ENCODE measurements around the gene TBX15.

DNA sequence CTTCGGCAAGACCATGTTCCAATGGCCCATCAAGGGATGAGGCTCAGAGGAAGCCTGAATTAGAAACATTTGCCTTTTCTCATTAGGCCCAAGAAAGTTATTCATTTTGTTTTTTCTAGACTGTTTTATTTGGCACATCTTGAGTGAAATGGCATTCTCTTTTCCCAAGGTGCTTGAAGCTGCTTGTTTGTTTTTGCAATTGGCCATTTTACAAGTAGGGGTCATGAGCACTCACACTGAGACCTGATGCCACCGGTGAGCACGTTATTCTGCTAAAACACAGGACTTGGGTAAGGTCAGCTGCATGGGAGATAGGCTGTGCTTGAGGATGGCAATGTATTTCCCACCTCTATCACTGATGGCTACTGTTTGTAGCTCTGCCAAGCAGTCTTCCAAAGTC, 128.1 kb downstream of the TBX15 start:
- TF ChIP-seq, protein P1, sequence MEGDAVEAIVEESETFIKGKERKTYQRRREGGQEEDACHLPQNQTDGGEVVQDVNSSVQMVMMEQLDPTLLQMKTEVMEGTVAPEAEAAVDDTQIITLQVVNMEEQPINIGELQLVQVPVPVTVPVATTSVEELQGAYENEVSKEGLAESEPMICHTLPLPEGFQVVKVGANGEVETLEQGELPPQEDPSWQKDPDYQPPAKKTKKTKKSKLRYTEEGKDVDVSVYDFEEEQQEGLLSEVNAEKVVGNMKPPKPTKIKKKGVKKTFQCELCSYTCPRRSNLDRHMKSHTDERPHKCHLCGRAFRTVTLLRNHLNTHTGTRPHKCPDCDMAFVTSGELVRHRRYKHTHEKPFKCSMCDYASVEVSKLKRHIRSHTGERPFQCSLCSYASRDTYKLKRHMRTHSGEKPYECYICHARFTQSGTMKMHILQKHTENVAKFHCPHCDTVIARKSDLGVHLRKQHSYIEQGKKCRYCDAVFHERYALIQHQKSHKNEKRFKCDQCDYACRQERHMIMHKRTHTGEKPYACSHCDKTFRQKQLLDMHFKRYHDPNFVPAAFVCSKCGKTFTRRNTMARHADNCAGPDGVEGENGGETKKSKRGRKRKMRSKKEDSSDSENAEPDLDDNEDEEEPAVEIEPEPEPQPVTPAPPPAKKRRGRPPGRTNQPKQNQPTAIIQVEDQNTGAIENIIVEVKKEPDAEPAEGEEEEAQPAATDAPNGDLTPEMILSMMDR (IDR thresholded peaks at IDR 0.05) = no peak
- TF ChIP-seq EP300 (IDR thresholded peaks at IDR 0.05) = no peak
- no peak for TF ChIP-seq POLR2A (IDR thresholded peaks at IDR 0.05)

Measured in gastroesophageal sphincter (tissue), 3 donors.